Measurements from ENCODE around the gene MRPL2. TPM values are rescaled to one million over a fixed set of nuclear protein-coding genes. Genes with fewer than 3 reads are reported as not detected.

The MRPL2 gene
- total and polyA plus RNA-seq, 2 of the 8 experiments (the other 6 are each of a cell fraction or from before 2014, with no cell fraction given) = 58.7 to 99.9 TPM

- Histone ChIP-seq H2AFZ (ENCODE audit: low read length) (no peak overlapping the region), H2BK5ac (ENCODE audit: low read depth, low read length) (no peak overlapping the region), H3K4me1 (replicated peaks in 1 of 4; ENCODE audit: control insufficient read depth in 3 of 4, insufficient read depth in 4 of 4, low read length in 3 of 4) (peaks cover 3 to 14% (median 6%) of the 10 kb centered on the region in 4 experiments; a peak in 6 of 7 replicates), H3K23ac (ENCODE audit: insufficient read length) (no peak overlapping the region), H3K79me1 (ENCODE audit: low read depth, low read length) (peaks cover 28% of the 10 kb centered on the region), H3K27me3 (replicated peaks in 1 of 4; ENCODE audit: control insufficient read depth in 3 of 4, extremely low read depth in 1 of 4, insufficient read depth in 3 of 4, low read length in 3 of 4) (no peaks in the 10 kb centered on the region), H2BK12ac (ENCODE audit: low read depth, low read length) (no peak overlapping the region), H2BK120ac (replicated peaks; ENCODE audit: low read depth, low read length) (no peak overlapping the region), H4K5ac (ENCODE audit: insufficient read length, low read depth, low read length) (no peak overlapping the region), H3K36me3 (ENCODE audit: control insufficient read depth in 2 of 4, insufficient read depth in 4 of 4, low read length in 3 of 4) (no peaks in the 10 kb centered on the region), H4K20me1 (replicated peaks in 1 of 2; ENCODE audit: control insufficient read depth in 1 of 2, insufficient read depth in 2 of 2, low read length in 2 of 2) (peaks cover 15 to 16% of the 10 kb centered on the region in 2 experiments), H4K91ac (replicated peaks; ENCODE audit: insufficient read length, low read length) (no peak overlapping the region), H2AK5ac (ENCODE audit: low read depth, low read length) (peak overlapping the region; percentile 44; the same call in 1 of the 2 replicates), H3K9me3 (ENCODE audit: insufficient read depth in 2 of 2, low read depth in 1 of 2, low read length in 1 of 2) (no peaks in the 10 kb centered on the region), H3K23me2 (ENCODE audit: low read depth, low read length) (no peaks in the 10 kb centered on the region; the same call in 1 of the 2 replicates), H3K14ac (ENCODE audit: insufficient read length) (no peak overlapping the region), H3K4ac (replicated peaks; ENCODE audit: insufficient read length, low read depth, low read length) (no peak overlapping the region), H3K27ac (ENCODE audit: low read depth, low read length) (no peak overlapping the region), H3K18ac (ENCODE audit: extremely low read depth, low read length) (no peak overlapping the region), H3K56ac (replicated peaks; ENCODE audit: insufficient read length, low read depth, low read length) (no peak overlapping the region), H3K4me2 (ENCODE audit: insufficient read depth in 1 of 2, low read depth in 2 of 2, low read length in 2 of 2) (no peak overlapping the region), H3K4me3 (ENCODE audit: extremely low read depth in 1 of 4, insufficient read depth in 2 of 4, low read depth in 3 of 4, low read length in 4 of 4) (no peak overlapping the region), H3K9ac (replicated peaks in 1 of 4; ENCODE audit: extremely low read depth in 1 of 4, low read depth in 3 of 4, low read length in 3 of 4) (peak overlapping the region in 1 of 4 experiments; percentile 10; a peak in 1 of 7 replicates), H2BK15ac (ENCODE audit: low read length) (no peak overlapping the region), H3K79me2 (ENCODE audit: control insufficient read depth in 1 of 2, insufficient read depth in 2 of 2, low read length in 2 of 2) (peaks cover 18 to 92% of the 10 kb centered on the region in 2 experiments), H4K8ac (ENCODE audit: extremely low read depth, insufficient read depth, low read length) (no peak overlapping the region), H2BK20ac (ENCODE audit: low read length) (no peak overlapping the region)
- 86% methylated on average over 13 of the region's 13 CpGs; no CpG with 5 or more reads in 1 of the 2 experiments for WGBS, 2 experiments (ENCODE audit: extremely low coverage in 1 of 2, insufficient coverage in 1 of 2, insufficient read length in 1 of 2, insufficient replicate concordance in 2 of 2, low coverage in 1 of 2, low lambda C conversion rate in 2 of 2, missing lambda C conversion rate in 1 of 2)
- ChIA-PET POLR2A (ENCODE audit: partially characterized antibody) (interaction anchor here (0.5 to 2.1 kb wide), 8 partner anchors 11 to 66 kb away, joined by 3 to 10 read pairs (median 3); partner anchors contain the start of genes CUL7, KLC4 and MRPL2), CTCF (ENCODE audit: partially characterized antibody) (interaction anchor here (0.6 to 2.4 kb wide), 12 partner anchors 9 to 184 kb away, joined by 3 to 11 read pairs (median 4); no protein-coding TSS in a partner anchor)
- no peak for DNase-seq (ENCODE audit: low read depth in 1 of 2, low spot score in 2 of 2)
- FAIRE-seq = no peak
- TF ChIP-seq SRF (IDR thresholded peaks at IDR 0.05; ENCODE audit: low read depth, low read length) (no peak), GTF2F1 (IDR thresholded peaks at IDR 0.05; ENCODE audit: borderline replicate concordance, low read depth, low read length) (no peak), NRF1 (IDR thresholded peaks at IDR 0.05; ENCODE audit: low read depth, low read length) (no peak), POLR2A (IDR thresholded peaks at IDR 0.05; ENCODE audit: control extremely low read depth in 1 of 2, low read depth in 2 of 2, low read length in 2 of 2) (no peak), BACH1 (IDR thresholded peaks at IDR 0.05; ENCODE audit: low read length) (no peak), PHF8 (conservative IDR thresholded peaks at IDR 0.05; ENCODE audit: low read depth, low read length) (no peak), KDM1A (IDR thresholded peaks at IDR 0.05; ENCODE audit: borderline replicate concordance, low read length) (no peak), E2F6 (IDR thresholded peaks at IDR 0.05) (no peak), SP1 (IDR thresholded peaks at IDR 0.05; ENCODE audit: low read depth, low read length) (no peak)
Observed at GRCh38 chr6:43082806-43083655, 23.8 kb upstream of the MRPL2 start.
